AML-193 (cell line): ENCODE results near the gene NLGN2.

ENCODE experiments used
- DNase-seq, 2 experiments: peaks; one replicate each; lab custom pipeline; 2025; lab: John Stamatoyannopoulos, UW

NLGN2 gene

DNA sequence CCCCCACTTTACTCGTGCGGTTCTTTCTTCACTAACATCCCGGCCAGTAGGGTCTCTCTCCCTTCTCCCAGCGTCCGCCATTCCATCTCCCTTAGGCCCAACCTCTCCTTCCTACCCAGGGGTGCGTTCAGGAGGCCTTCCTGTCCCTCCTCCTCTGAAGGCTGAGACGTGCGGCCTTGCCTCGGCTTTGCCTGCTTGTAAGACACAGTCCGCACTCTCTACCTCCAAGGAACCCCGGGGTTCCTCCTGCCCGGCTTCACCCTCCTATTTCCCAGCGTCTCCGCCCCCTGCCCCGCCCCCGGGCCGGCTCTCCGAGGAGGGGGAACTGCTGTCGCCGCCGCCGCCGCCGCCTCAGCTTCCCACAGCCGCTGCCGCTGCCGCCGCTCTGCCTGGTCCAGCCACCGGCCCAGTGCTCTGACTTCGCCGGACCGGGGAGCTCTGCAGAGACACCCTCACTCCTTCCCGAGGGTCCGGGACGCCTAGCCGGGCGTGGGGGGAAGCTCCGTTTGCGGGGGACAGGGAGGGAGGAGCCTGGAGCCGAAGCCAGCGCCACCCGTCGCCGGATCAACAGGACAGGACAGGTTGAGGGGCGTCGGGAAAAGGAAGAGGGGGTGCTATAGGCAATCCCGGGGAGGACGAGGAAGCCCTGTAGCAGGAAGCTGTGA, 30.4 kb downstream of the NLGN2 start:
- DNase-seq: peak in 1 of 2 experiments; percentile 20

DNA sequence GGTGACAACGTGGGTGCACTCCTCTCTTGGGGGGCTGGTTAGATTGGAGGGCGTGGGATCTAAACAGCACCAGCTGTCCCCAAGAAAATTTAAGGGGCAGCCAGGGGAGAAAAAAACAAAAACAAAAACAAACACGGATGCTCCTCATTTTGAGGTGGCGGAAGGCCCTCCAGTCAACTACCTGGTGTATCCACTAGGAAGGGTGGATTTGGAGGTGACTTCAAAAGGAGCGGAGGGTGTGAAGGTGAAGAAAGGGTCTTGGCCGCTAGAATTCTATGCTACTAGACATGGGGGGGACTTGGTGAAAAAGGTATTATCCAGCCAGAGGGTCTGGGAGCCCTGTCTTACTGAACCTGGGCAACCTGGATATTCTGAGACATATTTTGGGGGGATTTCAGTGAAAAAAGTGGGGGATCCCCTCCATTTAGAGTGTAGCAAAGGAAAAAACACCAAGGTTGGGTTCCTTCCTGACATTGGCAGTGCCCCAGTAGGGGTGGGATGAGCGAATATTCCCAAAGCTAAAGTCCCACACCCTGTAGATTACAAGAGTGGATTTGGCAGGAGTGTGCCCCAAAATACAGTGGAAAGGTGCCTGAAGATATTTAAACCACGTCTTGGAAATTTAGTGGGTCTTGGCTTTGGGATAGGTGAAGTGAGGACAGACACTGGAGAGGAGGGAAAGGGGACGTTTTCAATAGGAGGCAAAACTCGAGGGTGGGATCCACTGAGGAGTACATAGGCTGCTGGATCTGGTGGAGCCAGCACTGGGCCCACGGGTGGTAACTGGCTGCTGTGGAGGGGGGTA, 31.2 kb downstream of the NLGN2 start:
- DNase-seq: no peak

DNA sequence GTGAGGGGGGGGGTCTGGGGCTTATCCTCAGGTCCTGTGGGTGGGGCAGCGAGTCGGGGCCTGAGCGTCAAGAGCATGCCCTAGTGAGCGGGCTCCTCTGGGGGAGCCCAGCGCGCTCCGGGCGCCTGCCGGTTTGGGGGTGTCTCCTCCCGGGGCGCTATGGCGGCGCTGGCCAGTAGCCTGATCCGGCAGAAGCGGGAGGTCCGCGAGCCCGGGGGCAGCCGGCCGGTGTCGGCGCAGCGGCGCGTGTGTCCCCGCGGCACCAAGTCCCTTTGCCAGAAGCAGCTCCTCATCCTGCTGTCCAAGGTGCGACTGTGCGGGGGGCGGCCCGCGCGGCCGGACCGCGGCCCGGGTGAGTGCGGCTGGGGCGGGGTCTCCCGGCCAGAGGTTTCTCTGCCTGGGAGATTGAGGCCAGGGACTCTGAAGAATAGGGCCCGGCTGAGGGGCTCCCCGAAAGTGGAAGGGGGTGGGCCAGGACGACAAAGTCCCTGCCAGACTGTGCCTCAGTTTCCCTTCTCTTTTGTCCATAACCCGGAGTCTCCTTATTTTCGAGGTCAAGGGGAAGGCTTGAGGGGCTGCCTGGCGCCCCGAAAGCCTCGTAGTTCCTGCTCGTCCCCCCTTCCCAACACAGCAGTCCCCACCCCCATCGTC, 31.9 kb downstream of the NLGN2 start, which contains the start of gene FGF11:
Gene FGF11, plus strand, starts transcription at position 51 of the 651 bp plus-strand sequence. Its CDS starts 109 bp downstream, at position 160.
- no peak for DNase-seq

DNA sequence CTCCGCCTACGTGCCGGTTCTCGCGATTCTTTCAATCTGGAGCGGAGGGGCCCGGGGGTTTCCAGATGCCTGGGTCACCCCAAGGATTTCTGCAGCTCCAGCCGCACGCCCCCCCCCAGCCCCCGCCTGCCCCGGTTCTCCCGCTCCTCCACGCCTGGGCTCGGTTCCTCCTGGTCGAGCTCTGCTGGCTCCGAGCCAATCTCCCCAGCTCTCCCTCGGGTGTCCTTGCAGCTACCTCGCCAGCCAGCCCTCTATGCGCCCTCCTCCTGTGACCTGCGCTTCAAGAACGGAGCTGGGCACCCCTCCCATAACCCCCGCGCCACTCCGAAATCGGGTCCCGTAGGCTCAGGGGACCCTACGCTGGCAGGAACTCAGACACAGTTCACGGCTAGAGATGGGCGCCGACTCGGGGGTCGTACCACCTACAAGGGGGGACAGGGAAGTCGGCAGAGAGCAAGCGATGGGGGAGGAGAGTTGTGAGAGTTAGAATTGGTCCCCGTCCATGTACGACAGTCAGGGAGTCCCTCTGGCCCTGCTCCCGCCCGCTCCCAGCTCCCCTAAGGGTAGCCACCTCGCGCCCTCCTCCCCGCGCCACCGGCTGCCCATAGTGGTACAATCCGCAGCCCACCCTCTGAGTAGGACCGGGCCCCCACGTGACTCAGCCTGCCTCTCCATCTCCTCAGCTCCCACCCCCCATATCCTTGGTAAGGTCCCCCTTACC, 32.6 kb downstream of the NLGN2 start:
- DNase-seq: no peak

DNA sequence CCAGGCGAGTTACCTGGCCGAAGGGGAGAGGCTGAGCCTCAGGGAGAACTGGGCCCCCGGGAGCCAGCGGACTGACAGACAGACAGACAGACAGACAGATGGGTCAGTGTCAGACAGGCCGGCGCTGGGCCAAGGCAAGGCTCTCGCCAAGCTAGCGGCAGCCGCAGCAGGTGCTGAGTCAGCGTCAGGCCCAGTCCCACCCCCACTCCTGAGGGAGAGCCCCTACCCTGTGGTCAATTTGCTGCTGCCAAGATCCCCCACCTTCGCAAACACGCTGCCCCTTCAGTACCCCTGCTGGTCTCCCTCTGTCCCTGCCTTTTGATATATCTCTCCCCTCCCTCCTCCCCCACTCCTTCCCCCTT, 33.2 kb downstream of the NLGN2 start:
- no peak for DNase-seq

DNA sequence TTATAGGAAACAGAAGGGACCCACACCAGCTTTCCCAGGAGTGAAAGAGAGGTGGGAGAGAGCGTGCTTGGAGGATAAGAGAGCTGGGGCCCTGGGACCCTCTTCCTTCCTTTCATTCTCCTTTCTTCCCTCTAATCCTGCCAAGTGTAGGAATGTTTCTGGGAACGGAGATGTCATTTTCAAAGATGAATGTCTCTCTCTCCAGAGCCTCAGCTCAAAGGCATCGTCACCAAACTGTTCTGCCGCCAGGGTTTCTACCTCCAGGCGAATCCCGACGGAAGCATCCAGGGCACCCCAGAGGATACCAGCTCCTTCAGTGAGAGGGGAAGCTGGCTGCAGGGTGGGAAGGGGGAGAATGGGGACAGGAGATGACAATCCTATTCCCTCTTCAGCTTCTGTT, 33.6 kb downstream of the NLGN2 start:
- no peak for DNase-seq

DNA sequence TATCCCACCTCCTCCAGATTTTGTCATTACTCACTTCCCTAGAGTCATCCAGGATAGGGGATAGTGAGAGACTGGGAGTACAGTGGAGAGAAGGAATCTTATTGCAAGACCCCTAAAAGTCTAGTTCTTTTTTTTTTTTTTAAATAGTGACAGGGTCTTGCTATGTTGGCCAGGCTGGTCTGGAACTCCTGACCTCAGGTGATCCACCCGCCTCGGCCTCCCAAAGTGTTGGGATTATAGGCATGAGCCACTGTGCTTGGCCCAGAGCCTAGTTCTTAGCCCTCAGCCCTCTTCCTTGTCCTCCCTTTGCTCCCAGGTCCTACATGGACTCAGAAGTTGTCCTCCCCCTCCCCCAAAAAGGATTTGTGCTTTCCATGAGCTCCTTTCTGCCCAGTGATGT, 34.5 kb downstream of the NLGN2 start:
- DNase-seq: no peak

DNA sequence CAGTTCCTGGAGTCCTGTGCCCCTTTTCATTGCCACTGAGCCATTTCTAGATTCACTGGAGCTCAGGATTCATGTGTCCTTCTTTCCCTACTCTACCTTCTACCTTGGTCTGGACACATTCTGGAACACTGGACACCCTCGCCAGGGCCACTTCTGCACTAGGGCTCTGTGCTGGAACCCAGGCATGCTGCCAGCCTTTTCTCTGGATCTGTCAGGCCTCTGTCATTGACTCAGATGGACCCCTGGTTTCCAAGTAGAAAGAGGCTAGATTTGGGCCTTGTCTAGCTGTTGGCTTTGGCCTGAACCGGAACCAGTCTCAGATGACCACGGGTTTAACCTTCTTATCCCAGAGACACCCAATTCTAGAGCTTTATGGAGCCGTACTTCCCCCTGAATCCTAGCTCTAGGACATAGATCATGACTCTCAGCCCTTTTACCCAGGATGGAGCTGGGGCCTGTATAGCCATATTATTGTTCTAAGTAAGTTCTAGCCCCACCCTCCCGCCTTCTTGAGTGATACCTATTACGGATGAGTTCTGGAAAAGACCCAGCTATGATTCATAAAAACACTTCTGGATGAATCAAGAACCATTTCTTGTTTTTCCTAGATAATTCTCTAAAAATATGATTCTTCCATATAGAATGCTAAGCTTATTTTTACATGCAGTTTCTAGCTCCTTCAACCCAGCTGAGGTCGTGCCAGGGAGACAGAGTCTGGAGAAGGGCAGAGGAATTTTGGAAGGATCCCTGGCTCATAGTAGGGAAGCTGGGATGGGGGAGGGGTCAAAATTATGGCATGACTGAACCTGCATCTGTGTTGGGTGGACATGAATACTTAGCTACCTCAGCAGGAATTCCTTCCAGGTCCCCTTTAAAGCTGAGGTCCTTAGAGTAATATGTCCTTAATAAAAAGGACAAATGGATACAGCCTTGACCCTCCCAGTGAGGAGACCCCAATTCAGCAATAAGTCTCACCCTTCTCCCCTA, 36.1 kb downstream of the NLGN2 start:
- DNase-seq: no peak

DNA sequence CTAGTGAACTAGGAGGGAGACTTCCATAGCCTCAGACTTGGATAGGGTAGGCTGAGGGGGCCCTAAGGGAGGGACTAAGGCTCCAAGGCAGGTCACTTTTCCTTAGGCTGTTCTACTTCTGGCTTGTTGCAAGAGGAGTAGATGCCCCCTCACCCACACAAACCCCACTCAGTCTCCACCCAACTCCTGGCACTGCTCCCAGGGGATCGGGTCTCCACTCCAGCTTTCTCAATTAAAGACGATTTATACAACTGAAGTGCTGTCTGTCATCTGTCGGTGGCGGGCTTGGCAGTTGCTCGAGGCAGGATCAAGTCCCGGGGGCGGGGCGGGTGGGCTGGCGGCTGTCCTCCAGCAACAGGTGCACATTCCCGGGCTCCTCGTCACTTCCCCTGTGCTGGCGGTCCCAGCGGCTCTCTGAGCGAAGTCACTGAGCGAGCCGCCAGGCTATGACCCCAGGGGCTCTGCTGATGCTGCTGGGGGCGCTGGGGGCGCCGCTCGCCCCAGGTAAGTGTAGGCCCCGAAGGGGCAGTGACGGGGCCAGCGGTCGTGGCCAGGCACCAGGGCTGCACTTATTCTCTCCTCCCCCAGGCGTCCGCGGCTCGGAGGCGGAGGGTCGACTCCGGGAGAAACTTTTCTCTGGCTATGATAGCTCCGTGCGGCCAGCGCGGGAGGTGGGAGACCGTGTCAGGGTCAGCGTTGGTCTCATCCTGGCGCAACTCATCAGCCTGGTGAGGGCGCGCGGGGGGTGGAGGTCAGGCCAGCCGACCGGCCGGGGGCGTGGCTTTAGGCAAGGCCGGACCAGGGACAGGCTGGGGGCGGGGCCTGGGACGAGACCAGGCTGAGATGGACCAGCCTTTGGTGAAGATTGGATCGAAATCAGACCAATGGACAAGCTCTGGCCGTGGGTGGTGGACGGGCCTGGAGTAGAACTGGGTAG, 37.3 kb downstream of the NLGN2 start, which contains the start of gene CHRNB1:
Gene CHRNB1, plus strand, starts transcription at position 380 of the 937 bp plus-strand sequence. Its CDS starts 67 bp downstream, at position 447.
- no peak for DNase-seq

DNA sequence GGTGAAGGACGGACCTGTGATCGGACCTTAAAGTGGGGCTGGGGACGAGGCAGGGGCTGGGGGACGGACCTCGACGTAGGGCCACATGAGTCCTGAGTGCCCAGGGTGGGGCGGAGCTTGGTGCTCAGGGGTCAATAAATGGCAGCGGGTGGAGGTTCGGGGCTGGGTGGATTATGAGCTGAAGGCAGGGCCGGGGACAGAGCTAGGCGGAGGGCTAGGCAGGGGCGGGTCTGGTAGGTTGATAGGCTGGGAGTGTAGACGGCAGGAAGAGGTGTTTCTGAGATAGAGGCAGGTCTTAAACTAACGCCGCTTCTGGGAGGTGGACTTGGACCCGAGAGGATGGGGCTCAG, 37.9 kb downstream of the NLGN2 start:
- no peak for DNase-seq

DNA sequence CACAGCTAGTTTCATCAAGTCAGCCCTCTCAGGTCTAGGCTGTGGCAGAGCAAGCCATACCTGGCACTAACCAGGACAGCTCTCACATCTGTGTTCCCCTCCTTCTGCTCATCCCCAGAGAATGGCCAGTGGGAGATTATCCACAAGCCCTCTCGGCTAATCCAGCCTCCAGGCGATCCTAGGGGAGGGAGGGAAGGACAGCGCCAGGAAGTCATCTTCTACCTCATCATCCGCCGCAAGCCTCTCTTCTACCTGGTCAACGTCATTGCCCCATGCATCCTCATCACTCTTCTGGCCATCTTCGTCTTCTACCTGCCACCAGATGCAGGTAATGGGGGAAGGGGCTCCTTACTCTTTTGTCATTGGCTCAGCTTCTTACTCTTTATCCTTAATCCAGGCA, 40.8 kb downstream of the NLGN2 start:
- no peak for DNase-seq

DNA sequence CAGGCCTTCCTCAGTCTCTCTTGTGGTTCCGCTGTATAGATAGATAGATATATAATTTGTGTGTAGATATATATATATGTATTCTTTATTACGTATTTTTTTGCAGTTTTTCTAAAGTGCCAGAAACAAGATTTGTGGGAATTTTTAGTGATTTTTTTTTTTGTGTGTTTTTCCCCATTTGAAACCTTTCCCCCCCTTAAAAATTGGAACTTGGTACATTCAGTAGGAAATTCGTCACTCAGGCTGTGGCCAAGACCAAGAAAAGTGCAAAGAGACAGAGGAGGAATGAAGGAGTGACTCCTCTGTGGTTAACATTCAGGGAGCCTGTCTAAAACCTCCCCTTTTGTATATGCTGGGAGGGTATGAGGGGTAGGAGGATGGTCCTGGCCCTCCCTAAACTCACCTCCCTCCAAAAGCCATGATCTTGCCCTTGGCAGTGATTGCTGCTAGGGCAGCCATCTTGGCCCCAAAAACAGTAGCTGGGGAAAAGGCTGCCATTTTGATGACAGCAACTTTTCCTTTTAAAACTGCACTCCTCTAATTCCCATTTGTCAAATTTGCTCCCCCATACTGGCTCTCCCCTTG, 52.4 kb downstream of the NLGN2 start:
- no peak for DNase-seq

DNA sequence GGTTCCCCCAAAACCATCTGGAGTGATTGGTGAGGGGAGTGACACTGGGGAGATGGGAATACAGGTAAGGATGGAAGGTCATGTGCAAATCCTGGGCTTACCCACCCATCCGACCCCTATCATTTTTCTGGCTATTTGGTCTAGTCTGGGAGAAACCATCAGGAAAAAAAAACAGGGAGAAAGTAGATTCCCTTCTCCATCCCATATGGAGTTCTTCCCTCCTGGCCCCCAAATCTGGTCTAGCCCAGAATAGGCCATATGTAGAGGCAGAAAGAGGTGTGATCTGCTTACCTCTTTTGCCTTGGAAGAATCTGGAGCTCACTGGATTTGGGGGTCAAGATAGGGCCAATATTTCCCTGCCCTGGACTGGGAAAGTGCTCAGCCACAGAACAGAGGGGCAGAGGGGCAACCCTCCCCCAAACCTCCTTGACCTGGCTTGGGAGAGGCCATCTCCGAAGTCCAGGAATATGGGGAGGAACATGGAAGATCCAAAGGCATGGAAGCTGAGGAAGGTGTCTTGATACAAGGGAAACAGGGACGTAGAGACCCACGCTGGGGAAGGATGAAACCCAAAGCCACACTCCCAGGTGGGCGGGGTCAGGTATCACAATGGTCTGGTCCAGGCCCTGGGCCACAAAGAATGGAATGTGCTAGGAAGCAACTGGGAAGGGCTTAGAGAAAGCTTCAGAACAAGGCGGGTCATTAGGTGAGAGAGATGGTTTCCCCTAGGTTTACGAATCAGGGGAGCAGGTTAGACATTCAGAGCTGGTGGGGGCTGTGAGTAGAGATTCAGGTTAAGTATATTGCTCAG, 53.4 kb downstream of the NLGN2 start:
- no peak for DNase-seq

DNA sequence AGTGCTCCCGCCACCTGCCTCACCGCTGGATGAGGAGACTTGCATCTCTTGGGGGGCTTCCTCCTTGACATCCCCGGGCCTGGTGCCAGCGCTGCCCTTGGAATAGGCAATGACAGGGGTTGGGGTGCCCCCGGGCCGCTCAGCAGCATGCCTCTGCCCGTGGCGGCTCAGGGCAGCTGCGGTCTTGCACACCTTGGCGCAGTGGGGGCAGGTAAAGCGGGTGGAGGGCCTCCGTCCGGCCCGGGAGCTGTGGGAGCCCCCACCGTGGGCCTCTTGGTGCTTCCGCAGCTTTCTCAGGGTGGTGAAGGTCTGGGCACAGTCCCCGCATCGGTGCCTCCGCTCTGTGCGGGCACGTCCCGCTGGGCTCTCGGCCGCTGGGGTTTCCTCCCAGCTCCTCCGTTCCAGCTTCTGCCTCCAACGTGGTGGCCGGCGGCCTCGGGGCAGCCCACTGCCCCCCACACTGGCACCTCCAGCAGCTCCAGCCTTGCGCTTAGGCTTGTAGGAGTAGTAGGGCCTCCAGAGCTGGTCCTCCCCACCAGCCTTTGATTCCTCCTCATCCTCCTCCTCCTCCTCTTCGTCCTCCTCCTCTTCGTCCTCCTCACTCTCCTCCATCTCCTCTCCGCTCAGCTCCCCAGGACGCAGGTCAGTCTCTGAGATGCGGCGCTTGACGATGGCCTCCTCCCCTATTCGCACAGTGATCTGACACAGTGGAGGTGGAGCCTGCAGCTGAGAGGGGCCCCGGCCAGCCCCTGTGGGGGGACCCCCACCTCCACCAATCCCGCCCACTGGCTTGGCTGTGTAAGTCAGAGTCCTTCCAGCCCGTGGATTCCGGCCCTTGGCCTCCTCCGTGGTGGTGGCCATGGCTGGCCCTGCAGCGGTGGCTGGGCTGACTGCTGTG, 55.1 kb downstream of the NLGN2 start:
- no peak for DNase-seq

DNA sequence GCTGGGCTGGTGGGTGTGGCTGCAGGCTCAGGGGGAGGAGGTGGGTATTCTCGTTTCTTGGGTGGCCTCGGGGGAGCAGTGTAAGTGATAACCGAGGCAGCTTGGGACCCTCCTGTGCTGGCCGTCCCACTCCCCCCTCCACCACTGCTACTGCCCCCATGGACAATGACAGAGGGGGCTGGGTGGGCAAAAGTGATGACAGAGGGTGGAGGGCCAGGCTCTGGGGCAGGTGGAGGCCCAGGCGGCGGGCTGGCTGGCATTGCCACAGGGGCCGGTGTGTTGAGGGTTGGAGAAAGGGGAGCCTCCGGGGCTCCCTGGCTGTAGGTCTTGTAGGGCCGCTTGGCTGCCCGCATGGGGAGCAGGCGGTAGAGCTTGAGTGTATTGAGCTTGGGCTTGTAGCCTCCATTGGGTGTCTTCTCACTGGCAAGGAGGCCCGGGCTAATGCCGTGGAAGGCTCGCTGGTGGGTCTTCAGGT, 55.8 kb downstream of the NLGN2 start:
- no peak for DNase-seq

DNA sequence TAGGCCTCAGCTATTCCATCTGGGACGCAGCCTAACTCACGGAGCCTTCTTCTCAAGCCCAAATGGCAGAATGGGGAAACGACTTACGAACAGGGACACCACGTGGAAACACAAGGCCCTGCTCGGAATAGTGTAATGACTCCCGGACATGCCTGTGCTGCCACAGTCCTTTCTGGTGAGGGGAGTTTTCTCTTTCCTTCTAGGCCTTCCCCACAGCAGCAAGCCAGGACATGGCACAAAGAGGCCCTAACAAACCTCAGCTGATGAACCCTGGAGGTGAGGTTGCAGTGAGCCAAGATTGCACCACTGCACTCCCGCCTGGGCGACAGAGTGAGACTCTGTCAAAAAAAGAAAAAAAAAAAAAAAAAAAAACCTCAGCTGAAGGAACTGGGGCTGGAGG, 56.4 kb downstream of the NLGN2 start:
- no peak for DNase-seq

DNA sequence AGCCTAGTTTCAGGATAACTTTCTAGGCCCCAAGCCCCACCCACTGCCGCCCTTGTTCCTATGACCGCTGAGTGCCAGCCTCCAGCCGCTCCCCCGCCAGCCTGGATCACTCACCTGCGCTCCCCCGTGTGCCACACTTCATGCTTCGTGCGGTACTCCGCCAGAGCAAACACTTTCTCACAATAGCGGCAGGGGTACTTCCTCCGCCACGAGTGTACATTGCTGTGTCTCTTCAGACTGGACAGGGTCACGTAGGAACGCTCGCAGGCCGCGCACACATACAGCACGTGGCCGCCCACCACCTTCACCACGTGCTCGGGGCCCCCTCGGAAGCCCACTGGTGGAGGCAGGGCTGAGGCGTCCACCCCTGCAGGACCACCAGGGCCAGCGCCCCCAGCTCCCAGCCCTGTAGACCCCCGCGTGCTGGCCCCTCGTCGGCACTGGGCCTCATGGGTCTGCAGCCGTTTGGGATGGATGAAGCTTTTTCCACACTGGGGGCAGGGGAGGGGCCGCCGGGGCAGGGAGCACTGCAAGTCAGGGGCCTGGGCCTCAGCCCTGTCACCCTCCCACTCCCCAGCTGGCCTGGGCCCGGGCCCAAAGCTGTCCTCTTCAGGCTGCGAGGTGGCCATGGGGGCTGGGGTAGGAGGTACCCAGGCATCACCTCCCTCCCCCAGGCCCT, 58.1 kb downstream of the NLGN2 start:
- no peak for DNase-seq
